ENCODE results near the gene BRINP2.

Gene BRINP2, protein sequence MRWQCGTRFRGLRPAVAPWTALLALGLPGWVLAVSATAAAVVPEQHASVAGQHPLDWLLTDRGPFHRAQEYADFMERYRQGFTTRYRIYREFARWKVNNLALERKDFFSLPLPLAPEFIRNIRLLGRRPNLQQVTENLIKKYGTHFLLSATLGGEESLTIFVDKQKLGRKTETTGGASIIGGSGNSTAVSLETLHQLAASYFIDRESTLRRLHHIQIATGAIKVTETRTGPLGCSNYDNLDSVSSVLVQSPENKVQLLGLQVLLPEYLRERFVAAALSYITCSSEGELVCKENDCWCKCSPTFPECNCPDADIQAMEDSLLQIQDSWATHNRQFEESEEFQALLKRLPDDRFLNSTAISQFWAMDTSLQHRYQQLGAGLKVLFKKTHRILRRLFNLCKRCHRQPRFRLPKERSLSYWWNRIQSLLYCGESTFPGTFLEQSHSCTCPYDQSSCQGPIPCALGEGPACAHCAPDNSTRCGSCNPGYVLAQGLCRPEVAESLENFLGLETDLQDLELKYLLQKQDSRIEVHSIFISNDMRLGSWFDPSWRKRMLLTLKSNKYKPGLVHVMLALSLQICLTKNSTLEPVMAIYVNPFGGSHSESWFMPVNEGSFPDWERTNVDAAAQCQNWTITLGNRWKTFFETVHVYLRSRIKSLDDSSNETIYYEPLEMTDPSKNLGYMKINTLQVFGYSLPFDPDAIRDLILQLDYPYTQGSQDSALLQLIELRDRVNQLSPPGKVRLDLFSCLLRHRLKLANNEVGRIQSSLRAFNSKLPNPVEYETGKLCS

GRCh38 chr1:177170756-177171535 lies at the start of gene BRINP2:
BRINP2 (plus strand) TSS chr1:177170958; CDS start chr1:177229877, 58,919 bp downstream.
- DNase-seq, result peak; percentile 47

DNA sequence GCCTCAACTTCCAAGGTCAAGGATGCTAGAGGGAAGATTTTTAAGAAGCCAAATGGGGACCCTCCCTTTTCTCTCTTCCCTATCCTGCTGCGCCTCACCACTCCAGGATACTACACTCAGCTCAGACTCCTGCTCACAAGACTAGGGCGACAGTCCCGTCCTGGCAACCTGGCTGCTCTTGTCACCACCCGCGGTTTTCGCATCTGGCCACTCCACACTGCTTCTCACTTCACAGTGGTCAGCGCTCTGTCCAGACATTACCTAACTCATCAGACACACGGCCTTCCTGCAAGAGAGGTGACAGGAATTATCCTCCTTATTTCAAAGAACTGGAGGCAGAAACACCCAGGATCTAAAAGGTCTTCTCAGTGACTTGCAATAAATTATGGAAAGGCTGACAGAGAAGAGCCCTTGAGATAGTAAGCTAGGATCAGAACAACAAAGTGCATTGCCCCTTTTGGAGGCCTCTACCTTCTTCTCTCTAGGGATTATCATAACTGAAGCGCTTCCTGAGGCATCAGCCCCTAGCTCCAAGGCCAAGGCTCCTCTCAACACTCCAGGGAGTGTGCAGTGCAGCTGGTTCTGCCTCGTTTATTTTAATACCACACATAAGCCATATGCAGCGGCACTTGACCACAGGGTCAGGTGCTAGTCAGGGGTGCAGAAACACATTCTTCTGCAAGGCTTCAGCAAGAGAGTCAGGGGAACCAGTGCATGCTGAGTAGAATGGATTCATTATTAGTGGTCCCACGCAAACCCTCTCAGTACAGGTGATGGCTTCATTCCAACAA lies 48.1 kb upstream of the BRINP2 start:
- DNase-seq, result no peak

DNA sequence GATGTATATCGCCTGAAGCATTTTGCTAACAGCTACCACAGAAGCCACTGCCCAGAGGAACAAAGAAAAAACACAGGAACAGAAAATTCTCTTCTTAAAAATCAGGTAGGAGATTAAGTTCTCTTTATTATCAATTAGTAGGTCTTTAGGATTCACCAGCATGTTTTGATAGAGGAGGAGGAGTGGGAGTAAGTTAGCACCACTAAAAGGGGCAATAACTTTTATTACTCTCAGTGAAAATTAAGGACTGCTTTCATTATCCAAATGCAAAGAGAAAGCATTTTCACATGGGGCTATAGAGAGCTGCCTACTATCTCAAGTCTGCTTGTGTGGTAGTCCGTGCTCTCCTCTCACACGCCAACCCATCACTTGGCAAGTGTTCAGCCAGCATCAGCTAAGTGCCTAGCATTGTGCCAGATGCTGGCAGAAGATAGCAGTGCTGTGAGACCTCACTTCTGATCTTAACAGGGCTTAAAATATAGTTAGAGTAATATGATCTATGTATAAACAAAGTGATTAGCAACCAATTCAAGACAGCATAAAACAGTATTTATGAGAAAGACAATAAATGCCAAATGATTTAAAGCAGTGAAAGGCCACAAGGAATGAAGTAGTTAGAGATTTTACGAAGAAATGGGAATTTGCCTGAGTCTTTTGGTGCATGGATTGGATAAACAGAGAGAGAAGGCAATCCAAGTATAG lies 46.0 kb upstream of the BRINP2 start:
- no peak for DNase-seq

DNA sequence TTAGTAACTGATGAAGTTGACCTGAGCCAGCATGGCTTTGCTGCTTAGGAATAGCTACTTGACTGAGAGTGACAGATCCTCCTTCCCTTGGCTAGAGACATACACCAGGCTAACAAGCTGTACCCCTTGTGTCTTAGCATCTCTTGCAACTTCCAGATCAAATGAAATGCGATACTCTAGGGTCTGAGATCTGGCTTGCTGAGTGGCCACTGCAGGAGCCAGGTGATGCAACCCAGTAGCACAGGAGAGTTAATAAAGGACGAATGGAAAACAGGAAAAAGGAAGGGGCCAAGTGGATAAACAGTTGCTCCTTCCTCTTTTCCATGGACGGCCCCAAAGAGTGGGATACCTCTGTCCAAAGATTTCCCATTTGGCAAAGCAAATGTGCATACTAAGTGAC lies 44.5 kb upstream of the BRINP2 start:
- DNase-seq, result no peak

DNA sequence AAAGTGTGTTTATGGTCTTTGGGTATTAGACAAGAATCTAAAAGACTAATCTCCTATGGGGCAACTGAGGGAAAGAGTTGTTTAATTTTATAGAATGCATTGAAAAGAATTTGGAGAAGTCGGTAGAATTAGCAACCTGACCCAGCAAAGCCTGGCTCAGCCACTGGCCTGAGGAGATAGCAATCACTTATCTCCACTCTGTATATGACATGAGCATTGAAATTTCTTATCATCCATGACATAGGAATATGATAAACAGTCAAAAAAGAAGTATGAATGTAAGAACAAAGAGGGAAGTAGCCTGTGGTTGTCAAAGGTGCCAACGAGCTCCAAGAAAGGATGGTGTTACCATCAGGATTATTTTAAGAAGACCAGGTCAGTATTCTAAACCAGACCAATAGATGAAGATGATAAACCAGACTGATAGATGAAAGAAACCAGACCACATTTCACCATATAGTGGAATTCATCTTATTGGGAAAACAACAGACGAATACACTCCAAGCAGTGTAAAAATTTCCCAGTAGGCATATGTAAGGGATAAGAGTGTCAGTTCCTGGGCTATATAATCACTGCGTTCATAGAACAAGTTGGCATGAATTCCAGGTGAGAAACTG lies 42.0 kb upstream of the BRINP2 start:
- no peak for DNase-seq

DNA sequence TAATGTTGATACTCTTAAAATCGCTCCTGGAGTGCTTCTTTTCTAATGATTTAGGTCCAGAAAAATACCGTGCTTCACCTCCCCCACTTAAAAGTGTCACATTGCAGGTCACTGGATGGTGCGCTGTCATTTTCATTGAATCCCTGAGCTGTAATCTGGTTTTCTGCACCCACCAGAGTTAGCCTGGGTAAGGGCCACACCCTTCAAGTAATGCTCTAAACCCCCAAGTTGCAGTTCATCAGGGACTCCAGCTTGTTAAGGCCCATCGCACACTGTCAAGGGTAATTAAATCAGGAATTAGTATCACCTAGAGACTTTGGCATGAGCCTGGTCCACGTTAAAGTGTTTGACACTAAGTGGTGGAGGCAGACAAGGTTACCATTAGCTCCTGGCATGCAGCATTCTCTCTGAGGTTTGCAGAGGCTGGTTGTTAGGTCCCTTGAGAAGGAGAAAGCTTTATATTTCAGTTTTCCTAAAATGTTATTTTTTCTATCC lies 40.3 kb upstream of the BRINP2 start:
- no peak for DNase-seq

DNA sequence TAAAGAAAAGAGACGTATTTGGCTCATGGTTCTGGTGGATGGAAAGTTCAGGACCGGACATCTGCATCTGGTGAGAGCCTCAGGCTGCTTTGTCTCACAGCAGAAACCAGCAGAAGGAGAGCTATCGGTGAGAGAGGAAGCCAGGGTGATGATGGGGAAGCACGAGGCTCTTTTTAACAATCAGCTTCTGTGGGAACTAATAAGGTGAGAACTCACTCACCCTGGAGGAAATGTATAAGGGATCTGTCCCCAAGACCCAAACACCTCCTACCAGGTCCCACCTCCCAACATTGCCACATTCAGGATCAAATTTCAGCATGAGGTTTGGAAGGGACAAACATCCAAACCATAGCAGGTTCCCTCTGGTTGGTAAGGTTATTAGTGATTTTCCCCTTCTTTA lies 39.0 kb upstream of the BRINP2 start:
- DNase-seq, result no peak

- DNase-seq, result no peak
Measured at GRCh38 chr1:177132141-177132540, 38.6 kb upstream of the BRINP2 start.

- no peak for DNase-seq
Measured at GRCh38 chr1:177133977-177134538, 36.7 kb upstream of the BRINP2 start.

DNA sequence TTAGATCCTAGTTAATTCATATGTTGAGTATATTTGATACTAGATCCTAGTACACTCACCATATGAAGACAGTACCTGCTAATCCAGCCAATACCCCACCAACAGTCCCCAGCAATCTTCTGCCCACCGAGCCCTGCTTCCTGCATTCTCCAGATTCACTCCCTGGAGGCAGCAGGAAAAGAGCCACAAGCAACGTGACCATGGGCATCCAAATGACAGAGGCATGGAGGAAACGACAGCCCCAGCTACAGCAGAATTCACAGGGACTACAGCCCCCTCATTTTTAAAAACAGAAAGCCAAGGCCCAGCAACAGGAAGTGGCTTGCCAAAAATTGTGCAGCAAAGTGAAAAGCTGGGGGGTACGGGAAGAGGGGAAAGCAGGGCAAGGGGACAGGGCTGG lies 35.5 kb upstream of the BRINP2 start:
- DNase-seq, result no peak

DNA sequence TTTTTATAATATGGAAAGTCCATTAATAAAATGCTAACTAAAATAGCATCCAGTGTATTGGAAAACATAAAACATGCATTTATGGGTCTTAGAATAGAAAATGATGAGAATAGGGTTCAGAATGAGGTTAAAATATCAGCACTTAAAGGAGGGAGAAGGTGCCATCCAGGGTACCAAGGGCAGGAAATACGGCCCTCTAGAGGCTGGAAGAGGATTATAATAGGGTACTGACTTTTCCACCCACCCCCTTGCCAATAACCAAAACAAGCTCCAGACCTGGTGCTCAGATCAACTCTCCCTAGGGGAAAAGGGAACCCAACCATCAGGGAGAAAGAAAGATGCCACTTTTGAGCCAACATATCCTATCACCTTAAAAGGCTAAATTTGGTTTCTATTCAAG lies 32.9 kb upstream of the BRINP2 start:
- no peak for DNase-seq

DNA sequence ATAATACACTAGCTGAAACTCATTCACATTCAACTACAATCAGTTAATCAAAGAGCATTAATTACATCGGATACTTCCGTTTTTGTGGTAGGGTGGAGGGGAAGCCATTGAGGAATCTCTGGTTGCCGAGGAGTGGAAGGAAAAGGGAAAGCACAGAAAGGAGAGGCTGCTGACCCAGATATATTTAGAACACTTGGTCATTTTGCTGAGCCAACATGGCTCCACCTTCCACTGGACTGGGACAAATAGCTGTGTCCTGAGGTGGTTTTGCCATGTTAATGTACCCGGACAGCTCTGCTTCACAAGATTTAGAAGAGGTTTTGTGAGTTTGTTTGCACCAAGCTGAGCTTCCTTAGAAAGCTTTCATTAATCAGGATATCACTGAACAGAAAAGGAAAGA lies 32.4 kb upstream of the BRINP2 start:
- DNase-seq, result no peak

GRCh38 chr1:177142010-177142409 lies 28.7 kb upstream of the BRINP2 start:
- no peak for DNase-seq

DNA sequence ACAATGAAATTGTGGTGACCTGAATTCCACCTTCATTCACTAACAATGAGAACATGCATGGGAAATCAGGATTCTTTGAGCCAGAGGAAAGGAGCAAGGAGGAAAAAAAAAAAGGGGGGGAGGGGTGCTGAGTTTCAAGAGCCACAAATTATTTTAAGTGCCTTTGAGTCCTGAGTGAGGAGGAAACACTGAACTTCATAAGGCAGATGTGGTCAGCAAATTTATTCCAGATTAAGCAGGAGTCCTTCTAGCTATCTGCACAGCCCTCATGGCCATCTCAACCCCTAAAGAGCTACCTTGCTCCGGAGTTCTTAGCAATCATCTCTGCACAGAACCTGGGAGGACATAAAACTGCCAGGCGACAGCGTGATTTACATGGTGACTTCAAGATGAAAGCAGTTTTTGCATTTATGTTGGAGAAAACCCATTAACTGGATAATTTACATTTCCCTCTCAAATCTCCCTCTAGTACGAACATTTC lies 27.9 kb upstream of the BRINP2 start:
- DNase-seq, result no peak

DNA sequence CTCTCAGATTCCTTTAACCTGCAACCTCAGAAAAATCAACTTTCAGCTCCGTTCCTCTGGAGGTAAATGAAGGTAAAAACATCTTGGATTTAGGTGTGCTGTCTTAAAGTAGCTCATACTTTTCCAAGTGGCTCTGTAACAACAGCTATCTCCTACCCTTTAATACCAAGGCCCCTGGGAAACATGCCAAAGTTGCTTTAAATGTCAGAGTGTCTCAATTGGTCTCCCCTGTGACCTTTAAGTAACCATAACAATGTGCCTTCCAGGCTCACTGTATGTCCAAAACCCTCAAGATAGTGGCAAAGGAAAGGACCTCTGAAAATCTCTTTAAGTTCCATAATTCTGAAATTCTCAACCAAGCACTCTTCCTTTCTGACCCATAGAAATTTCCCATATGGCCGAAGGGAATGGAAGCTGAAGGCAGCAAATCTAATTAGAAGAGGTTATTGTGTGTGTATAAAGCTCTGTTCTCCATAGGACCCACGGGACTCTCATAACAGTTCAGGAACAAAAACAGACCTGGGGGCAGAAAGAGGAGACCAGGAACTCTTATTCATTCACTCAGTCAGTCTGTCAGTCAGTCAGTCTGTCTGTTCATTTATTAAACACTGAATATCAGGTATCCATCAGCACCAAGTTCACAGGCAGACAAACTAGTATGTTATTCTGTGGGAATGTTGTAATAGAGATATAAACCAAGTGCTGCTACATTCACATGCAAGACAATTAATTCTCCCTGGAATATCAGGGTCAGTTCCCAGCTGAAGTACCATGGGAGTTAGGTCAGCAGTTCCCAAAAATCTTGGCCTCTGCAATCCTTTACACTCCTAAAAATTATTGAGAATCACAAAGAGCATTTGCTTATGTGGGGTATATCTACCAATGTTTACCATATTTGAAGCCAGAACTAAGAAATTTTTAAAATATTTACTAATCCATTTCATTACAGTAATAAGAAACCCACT lies 25.4 kb upstream of the BRINP2 start:
- no peak for DNase-seq

DNA sequence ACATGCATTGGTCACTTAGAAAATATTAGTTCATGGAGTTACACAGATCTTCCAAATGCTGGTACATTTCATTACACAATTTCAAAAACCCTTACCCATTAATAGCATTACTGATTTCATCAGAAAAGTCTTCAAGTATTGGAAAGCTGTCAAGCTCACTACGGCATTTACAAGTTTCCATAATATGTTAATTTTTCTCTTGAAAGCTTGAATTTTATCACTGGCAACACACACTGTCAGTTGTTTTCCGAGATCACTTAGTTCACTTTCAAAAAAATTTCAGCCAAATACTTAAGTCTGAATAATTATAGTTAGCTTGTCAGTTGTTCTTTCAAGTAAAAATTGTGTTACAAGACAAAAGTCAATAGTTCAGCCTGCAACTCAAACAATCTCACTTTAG lies 24.3 kb upstream of the BRINP2 start:
- no peak for DNase-seq

DNA sequence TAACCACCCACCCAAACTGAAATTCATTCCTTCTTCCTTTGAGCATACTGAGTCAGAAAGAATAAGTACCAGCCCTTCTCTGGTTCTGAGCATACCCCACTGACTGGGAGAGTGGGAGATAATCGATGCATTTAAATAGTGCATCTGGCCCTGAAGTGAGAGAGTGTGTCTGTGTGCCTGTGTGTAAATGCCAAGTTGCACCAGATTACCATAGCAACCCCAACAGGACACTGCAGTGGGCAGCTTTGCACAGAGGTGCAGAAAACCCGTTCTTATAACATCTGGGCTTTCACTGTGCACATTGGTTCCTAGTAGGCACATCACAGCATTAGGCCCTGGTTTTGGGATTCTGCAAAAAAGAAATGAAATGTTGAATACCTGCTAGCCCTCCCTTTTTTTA lies 8.5 kb upstream of the BRINP2 start:
- no peak for DNase-seq

DNA sequence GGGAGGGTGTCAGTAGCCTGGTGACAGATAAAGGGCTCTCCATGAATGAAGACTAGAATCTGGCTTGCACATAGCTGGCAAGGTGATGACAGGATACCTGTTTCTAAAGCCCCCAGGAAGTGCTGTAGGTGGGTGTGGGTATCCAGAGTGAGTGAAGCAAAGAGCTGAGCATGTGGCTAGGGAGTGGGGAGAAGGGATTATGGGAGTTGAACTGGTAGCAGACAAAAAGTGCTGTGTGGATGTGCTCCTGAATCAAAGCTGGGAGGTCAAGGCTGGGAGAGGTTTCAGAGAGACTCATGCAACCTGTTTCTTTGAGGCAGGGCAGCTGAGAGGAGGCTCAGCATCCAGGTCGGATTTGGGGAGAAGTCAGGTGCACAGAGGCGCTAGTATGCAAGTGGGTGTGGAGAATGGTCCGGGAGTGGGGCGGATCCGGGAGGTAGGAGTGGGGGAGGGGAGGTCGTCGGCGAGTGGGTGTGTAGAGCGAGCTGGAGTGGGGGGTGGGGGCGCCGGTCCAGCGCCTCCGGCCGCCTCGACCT lies 6.8 kb upstream of the BRINP2 start:
- DNase-seq, result no peak

DNA sequence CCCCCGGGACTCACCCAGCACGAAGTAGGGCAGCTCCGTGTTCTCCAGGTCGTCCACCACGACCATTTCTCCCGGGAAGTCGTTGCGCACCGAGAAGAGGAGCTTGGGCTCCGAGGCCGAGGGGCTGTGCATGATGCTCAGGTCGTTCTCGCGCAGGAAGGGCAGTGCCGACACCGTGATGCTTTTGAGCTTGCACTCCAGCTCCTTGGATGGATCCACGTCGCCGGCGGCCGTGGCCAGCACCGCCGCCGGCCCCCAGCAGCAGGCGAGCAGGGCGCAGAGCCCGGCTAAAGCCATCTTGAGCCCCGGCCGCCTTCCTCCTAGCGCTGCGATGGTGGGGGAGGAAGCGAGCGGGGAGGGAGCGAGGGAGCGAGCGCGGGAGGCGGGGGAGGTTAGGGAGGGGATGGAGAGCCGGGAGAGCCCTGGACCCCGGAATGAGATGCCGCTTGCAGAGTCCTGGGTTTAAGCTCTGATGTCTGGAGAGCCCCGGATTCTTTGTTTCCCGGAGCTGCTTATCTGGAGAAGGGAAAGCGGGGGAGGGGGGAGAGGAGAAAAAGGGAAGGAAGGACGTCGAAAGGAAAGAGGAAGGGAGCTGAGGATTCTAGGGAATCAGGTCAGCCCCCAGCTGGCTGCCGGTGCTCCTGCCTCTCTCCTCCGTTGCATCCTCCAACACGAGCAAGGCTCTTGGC lies 6.2 kb upstream of the BRINP2 start, which contains the start of gene ASTN1:
TSS of gene ASTN1 (minus strand) at position 333 of the 689 bp plus-strand sequence. CDS start at position 297, 36 bp downstream.
- no peak for DNase-seq
